SU-DHL-6 (cell line): Measurements from ENCODE around the gene MLH3.

Experiments used
- H2AFZ ChIP-seq: fragments of 200-600 bp; sonication (generic); 2 replicates; pipeline ENCODE4 v1.6.1; 2014; ENCODE audit warnings: low read depth, mild to moderate bottlenecking, moderate library complexity, mixed read lengths, antibody characterized with exemption, low read length; ENCODE audit not compliant: severe bottlenecking
- H3F3A ChIP-seq: fragments of 200-600 bp; shearing (Covaris generic); 2 replicates; pipeline ENCODE4 v1.6.0; 2016; ENCODE audit warnings: antibody characterized with exemption, mild to moderate bottlenecking; ENCODE audit not compliant: insufficient read depth
- H3K27ac ChIP-seq: fragments of 200-600 bp; sonication (generic); 2 replicates; pipeline ENCODE4 v1.5.1; 2016; ENCODE audit warnings: low read depth, mild to moderate bottlenecking, low read length, moderate library complexity, mixed read lengths
- H3K27me3 ChIP-seq: fragments of 200-600 bp; sonication (generic), shearing (Covaris generic); 2 replicates; pipeline ENCODE4 v1.6.0; 2014; ENCODE audit warnings: mild to moderate bottlenecking, low read length
- H3K36me3 ChIP-seq: fragments of 200-600 bp; sonication (generic); 2 replicates; pipeline ENCODE4 v1.6.1; 2014; ENCODE audit warnings: mild to moderate bottlenecking, low read length, mixed read lengths
- H3K4me2 ChIP-seq: fragments of 300-600, 200-600 bp; shearing (Covaris generic), sonication (generic); 2 replicates; pipeline ENCODE4 v1.6.0; 2014; ENCODE audit warnings: low read length, low read depth, mild to moderate bottlenecking; ENCODE audit not compliant: poor library complexity, severe bottlenecking
- H3K4me3 ChIP-seq: fragments of 200-600 bp; sonication (generic); 2 replicates; pipeline ENCODE4 v1.5.1; 2014; ENCODE audit warnings: antibody characterized with exemption, low read length, mild to moderate bottlenecking, mixed read lengths; ENCODE audit not compliant: insufficient read depth, poor library complexity, severe bottlenecking
- H3K79me2 ChIP-seq: fragments of 200-600 bp; sonication (generic); 2 replicates; pipeline ENCODE4 v1.6.1; 2014; ENCODE audit warnings: mild to moderate bottlenecking, low read length, moderate library complexity; ENCODE audit not compliant: insufficient read depth
- H3K9ac ChIP-seq: fragments of 200-600 bp; sonication (generic); 2 replicates; pipeline ENCODE4 v1.7.0; 2014; ENCODE audit warnings: mild to moderate bottlenecking, low read length
- H3K9me2 ChIP-seq: fragments of 200-600 bp; sonication (generic); replicated peaks from 2 replicates; pipeline ENCODE4 v1.6.1; 2014; ENCODE audit warnings: low read length; ENCODE audit not compliant: insufficient read depth
- H3K9me3 ChIP-seq: fragments of 200-600 bp; sonication (generic); 2 replicates; pipeline ENCODE4 v1.6.1; 2014; ENCODE audit warnings: low read length, mixed read lengths; ENCODE audit not compliant: insufficient read depth
- H4K20me1 ChIP-seq: fragments of 200-600 bp; sonication (generic); 2 replicates; pipeline ENCODE4 v1.6.1; 2014; ENCODE audit warnings: low read depth, mild to moderate bottlenecking, antibody characterized with exemption, low read length, moderate library complexity, mixed read lengths
- CTCF ChIP-seq: fragments of 200-600 bp; sonication (generic); IDR thresholded peaks from one replicate; pipeline ENCODE4 v1.5.1; 2017; ENCODE audit warnings: antibody characterized with exemption, mild to moderate bottlenecking, low read length, moderate library complexity; ENCODE audit not compliant: insufficient read depth, poor library complexity, severe bottlenecking
- EZH2phosphoT487 ChIP-seq: fragments of 200-600 bp; sonication (generic), shearing (Covaris generic); conservative IDR thresholded peaks from 2 replicates; pipeline ENCODE4 v1.6.1; 2018; ENCODE audit warnings: mild to moderate bottlenecking, antibody characterized with exemption, low read length, moderate library complexity, mixed read lengths

The MLH3 gene

DNA sequence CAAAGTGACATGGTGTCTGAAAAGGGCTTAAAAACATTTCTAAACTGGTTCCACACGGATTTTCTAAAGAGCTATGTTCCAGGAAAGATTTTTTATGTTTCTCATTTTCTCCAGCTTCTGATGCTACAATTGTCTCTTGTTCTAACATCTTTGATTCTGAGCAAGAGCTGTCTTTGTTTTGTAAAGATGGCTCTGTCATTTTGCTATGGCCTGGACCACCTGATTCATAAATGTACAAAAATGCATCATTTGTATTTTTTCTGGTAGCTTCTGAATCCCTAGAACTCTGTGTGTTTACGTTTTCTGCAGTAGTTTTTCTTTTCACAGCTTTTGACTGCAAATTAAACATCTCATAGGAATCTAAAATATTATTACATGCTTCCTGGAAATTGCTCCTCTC lies 3.2 kb downstream of the MLH3 start:
- Histone ChIP-seq H3K36me3 (no peaks in the 10 kb centered on the region), H3K9ac (no peak overlapping the region), H3K4me2 (no peak overlapping the region), H2AFZ (no peak overlapping the region), H3K4me3 (no peak overlapping the region), H3K27ac (no peak overlapping the region), H3K27me3 (no peaks in the 10 kb centered on the region), H3K79me2 (peaks cover 26% of the 10 kb centered on the region; the same call in 1 of the 2 replicates), H3K9me2 (no peaks in the 10 kb centered on the region), H3F3A (peaks cover 18% of the 10 kb centered on the region), H3K9me3 (no peaks in the 10 kb centered on the region), H4K20me1 (no peaks in the 10 kb centered on the region)
- TF ChIP-seq CTCF, result no peak
- no peak for TF ChIP-seq EZH2phosphoT487

GRCh38 chr14:75047506-75047905 lies 3.8 kb downstream of the MLH3 start:
- no peak for TF ChIP-seq CTCF
- no peak for TF ChIP-seq EZH2phosphoT487
- H3F3A ChIP-seq, result peaks cover 12% of the 10 kb centered on the region
- no peak overlapping the region for H3K4me3 ChIP-seq
- no peaks in the 10 kb centered on the region for H4K20me1 ChIP-seq
- H2AFZ ChIP-seq, result no peak overlapping the region
- H3K9ac ChIP-seq, result no peak overlapping the region
- H3K79me2 ChIP-seq, result peaks cover 26% of the 10 kb centered on the region; the same call in 1 of the 2 replicates
- H3K4me2 ChIP-seq, result no peak overlapping the region
- no peak overlapping the region for H3K27ac ChIP-seq
- H3K9me2 ChIP-seq, result no peaks in the 10 kb centered on the region
- no peaks in the 10 kb centered on the region for H3K36me3 ChIP-seq
- H3K27me3 ChIP-seq, result no peaks in the 10 kb centered on the region
- no peaks in the 10 kb centered on the region for H3K9me3 ChIP-seq

DNA sequence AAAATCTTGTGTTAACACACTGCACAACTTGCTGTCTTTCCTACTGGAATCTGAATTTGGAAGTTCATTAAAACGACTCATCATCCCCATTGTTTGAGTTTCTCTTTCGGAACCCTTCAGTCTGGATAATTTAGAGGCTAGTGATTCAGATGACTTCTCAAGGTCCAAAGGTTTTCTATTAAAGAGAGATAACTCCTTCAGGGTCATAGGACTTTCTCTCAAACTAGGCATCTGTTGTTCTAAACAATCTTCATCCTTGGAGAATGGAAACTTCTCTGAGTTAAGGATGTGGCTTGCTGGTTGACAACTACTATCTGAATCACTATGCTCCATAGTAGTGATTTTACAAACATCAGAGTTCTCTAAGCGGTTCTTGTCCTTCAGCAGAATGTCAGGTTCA lies 4.4 kb downstream of the MLH3 start:
- Histone ChIP-seq H3K27ac (no peak overlapping the region), H3F3A (0 out of 2 replicates have a peak, but pooled peaks cover 8% of the 10 kb centered on the region), H3K27me3 (no peaks in the 10 kb centered on the region), H2AFZ (no peak overlapping the region), H4K20me1 (no peaks in the 10 kb centered on the region), H3K9me3 (no peaks in the 10 kb centered on the region), H3K4me3 (no peak overlapping the region), H3K9me2 (no peaks in the 10 kb centered on the region), H3K9ac (no peak overlapping the region), H3K36me3 (no peaks in the 10 kb centered on the region), H3K79me2 (peaks cover 26% of the 10 kb centered on the region; the same call in 1 of the 2 replicates), H3K4me2 (no peak overlapping the region)
- TF ChIP-seq EZH2phosphoT487, result no peak
- no peak for TF ChIP-seq CTCF
